Loucy (cell line): ENCODE results near the gene CLK4.

Source experiments
- H2AFZ ChIP-seq: fragments of 200-600 bp; sonication (generic); 2 replicates; pipeline ENCODE4 v1.6.0; 2016; ENCODE audit warnings: antibody characterized with exemption, mild to moderate bottlenecking, low read length, moderate library complexity
- H3F3A ChIP-seq: fragments of 200-600 bp; 2 replicates; pipeline ENCODE4 v1.6.0; 2016; ENCODE audit warnings: antibody characterized with exemption, low read depth, mild to moderate bottlenecking
- H3K27me3 ChIP-seq: fragments of 200-600 bp; sonication (generic); 2 replicates; pipeline ENCODE4 v1.6.1; 2014; ENCODE audit warnings: low read length, mild to moderate bottlenecking; ENCODE audit not compliant: insufficient read depth, poor library complexity, severe bottlenecking
- H3K36me3 ChIP-seq: fragments of 200-600 bp; sonication (generic); 2 replicates; pipeline ENCODE4 v1.6.1; 2016; ENCODE audit warnings: low read length; ENCODE audit not compliant: insufficient read depth
- H3K4me1 ChIP-seq: fragments of 200-600 bp; sonication (generic); 2 replicates; pipeline ENCODE4 v1.5.1; 2014; ENCODE audit warnings: low read length, mild to moderate bottlenecking; ENCODE audit not compliant: insufficient read depth, poor library complexity, severe bottlenecking
- H3K4me2 ChIP-seq: fragments of 200-600 bp; sonication (generic); 2 replicates; pipeline ENCODE4 v1.6.0; 2014; ENCODE audit warnings: antibody characterized with exemption, low read length, low read depth, mild to moderate bottlenecking; ENCODE audit not compliant: poor library complexity, severe bottlenecking
- H3K4me3 ChIP-seq: fragments of 200-600 bp; sonication (generic); 2 replicates; pipeline ENCODE4 v1.5.1; 2014; ENCODE audit warnings: low read length, mild to moderate bottlenecking, mixed read lengths; ENCODE audit not compliant: poor library complexity, severe bottlenecking
- H3K79me2 ChIP-seq: fragments of 200-600 bp; sonication (generic); 2 replicates; pipeline ENCODE4 v1.6.1; 2014; ENCODE audit warnings: low read length; ENCODE audit not compliant: insufficient read depth
- H3K9ac ChIP-seq: fragments of 200-600 bp; sonication (generic); 2 replicates; pipeline ENCODE4 v1.6.0; 2014; ENCODE audit warnings: mild to moderate bottlenecking, low read depth, low read length, moderate library complexity; ENCODE audit not compliant: poor library complexity, severe bottlenecking
- H3K9me2 ChIP-seq: fragments of 200-600 bp; sonication (generic); replicated peaks from 2 replicates; pipeline ENCODE4 v1.6.1; 2016; ENCODE audit warnings: low read depth, low read length, mixed read lengths
- H3K9me3 ChIP-seq: fragments of 200-600 bp; sonication (generic); 2 replicates; pipeline ENCODE4 v1.6.1; 2014; ENCODE audit warnings: mild to moderate bottlenecking, antibody characterized with exemption, low read length, low read depth; ENCODE audit not compliant: insufficient read depth
- H4K20me1 ChIP-seq: fragments of 200-600 bp; sonication (generic); 2 replicates; pipeline ENCODE4 v1.6.0; 2014; ENCODE audit warnings: antibody characterized with exemption, low read length, mild to moderate bottlenecking; ENCODE audit not compliant: insufficient read depth, poor library complexity, severe bottlenecking
- EZH2phosphoT487 ChIP-seq: fragments of 200-600 bp; IDR thresholded peaks from 2 replicates; pipeline ENCODE4 v1.6.1; 2018; ENCODE audit warnings: antibody characterized with exemption, mild to moderate bottlenecking, moderate library complexity, borderline replicate concordance
- TF ChIP-seq, protein P1 (sequence below): fragments of 200-600 bp; sonication (generic); conservative IDR thresholded peaks from 2 replicates; pipeline ENCODE4 v1.5.1; 2014; ENCODE audit warnings: mild to moderate bottlenecking, antibody characterized with exemption, low read length

Gene CLK4

DNA sequence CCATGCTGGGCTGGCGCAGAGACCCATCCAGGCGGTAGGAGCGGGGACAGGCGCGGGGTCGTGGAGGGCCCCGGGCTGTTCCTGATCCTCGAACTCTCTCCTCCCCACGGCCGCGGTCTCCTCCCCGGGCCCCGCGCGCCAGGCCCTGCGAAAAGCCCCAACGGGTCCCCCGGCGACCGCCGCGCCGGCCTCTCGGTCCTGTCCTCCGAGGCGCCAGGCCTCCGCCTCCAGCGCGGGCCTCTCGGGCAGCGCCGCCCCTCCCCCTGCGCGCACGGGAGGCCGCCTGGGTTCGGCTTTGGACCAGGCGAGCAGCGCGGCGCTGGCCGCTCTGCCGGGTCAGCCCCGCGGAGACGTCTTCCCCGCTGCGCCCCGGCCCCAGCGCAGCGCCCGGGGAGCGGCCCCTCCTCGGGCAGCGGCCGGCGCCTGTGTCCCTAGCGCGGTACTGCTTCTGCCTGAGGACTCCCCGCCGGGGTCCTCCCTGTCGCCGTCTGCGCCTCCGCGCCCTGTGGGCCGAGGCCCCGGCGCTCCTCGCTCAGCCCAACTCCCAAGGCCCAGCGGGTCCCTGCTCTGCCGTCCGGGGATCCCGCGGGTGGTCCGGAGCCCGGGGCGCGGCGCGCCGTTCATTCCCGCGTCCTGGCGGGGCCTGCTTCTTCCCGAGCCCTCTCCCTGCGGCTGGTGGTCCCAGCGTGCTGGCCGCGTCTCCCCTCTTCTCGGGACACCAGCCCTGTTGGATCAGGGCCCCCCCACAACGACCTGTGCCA is 50.1 kb downstream of the CLK4 start:
- Histone ChIP-seq H3K9me3 (no peaks in the 10 kb centered on the region), H3K79me2 (no peaks in the 10 kb centered on the region), H3K36me3 (no peaks in the 10 kb centered on the region), H4K20me1 (no peaks in the 10 kb centered on the region), H3K9ac (no peak overlapping the region), H3K9me2 (no peaks in the 10 kb centered on the region), H3K4me3 (no peak overlapping the region), H3K27me3 (no peaks in the 10 kb centered on the region), H3F3A (no peaks in the 10 kb centered on the region), H3K4me2 (no peak overlapping the region), H2AFZ (no peak overlapping the region), H3K4me1 (no peaks in the 10 kb centered on the region)
- no peak for TF ChIP-seq EZH2phosphoT487
- TF ChIP-seq, protein P1, sequence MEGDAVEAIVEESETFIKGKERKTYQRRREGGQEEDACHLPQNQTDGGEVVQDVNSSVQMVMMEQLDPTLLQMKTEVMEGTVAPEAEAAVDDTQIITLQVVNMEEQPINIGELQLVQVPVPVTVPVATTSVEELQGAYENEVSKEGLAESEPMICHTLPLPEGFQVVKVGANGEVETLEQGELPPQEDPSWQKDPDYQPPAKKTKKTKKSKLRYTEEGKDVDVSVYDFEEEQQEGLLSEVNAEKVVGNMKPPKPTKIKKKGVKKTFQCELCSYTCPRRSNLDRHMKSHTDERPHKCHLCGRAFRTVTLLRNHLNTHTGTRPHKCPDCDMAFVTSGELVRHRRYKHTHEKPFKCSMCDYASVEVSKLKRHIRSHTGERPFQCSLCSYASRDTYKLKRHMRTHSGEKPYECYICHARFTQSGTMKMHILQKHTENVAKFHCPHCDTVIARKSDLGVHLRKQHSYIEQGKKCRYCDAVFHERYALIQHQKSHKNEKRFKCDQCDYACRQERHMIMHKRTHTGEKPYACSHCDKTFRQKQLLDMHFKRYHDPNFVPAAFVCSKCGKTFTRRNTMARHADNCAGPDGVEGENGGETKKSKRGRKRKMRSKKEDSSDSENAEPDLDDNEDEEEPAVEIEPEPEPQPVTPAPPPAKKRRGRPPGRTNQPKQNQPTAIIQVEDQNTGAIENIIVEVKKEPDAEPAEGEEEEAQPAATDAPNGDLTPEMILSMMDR: no peak

DNA sequence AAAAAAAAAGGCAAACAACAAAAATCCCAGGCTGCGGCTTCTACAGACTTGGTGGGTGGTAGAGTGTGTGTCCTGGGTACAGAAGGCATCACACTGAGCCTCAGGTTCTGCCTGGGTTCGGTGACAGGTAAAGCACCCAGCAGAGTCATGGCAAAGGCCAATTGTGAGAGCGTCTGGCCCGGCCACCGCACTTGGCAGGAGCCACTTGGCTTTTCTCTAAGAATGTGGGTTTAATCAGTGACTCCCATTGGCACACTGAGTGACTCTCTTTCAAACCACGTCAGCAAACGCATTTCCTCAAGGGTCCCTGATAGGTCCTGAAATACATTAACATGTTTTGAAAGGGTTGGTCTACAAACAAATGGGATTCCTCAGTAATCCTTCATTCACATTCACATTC is 53.6 kb downstream of the CLK4 start:
- no peaks in the 10 kb centered on the region for H3K4me1 ChIP-seq
- no peak overlapping the region for H3K4me3 ChIP-seq
- H3K9me2 ChIP-seq: no peaks in the 10 kb centered on the region
- H3K9ac ChIP-seq: no peak overlapping the region
- H3F3A ChIP-seq: no peaks in the 10 kb centered on the region
- no peaks in the 10 kb centered on the region for H3K36me3 ChIP-seq
- no peaks in the 10 kb centered on the region for H3K27me3 ChIP-seq
- no peak overlapping the region for H3K4me2 ChIP-seq
- no peak overlapping the region for H2AFZ ChIP-seq
- H3K9me3 ChIP-seq: no peaks in the 10 kb centered on the region
- TF ChIP-seq, protein P1: no peak
- TF ChIP-seq EZH2phosphoT487: no peak
- no peaks in the 10 kb centered on the region for H3K79me2 ChIP-seq
- no peaks in the 10 kb centered on the region for H4K20me1 ChIP-seq

DNA sequence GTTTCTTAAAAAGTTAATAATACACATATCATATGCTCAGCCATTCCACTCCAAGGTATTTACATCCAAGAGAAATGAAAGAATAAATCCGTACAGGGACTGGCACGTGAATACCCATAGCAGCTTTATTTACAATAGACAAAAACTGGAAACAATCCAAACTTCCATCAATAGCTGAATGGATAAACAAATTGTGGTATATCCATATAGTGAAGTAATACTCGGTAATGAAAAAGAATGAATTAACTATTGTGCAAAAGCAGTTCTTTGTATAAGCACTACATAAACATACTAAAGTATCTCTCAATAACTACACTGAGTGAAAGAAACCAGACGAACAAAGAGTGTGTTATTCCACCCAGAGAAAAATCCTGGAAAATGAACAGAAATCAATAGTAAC is 54.2 kb downstream of the CLK4 start:
- Histone ChIP-seq H3K9me2 (no peaks in the 10 kb centered on the region), H2AFZ (no peak overlapping the region), H3K79me2 (no peaks in the 10 kb centered on the region), H3K4me2 (no peak overlapping the region), H3F3A (no peaks in the 10 kb centered on the region), H3K9me3 (no peaks in the 10 kb centered on the region), H3K4me3 (no peak overlapping the region), H3K9ac (no peak overlapping the region), H3K4me1 (no peaks in the 10 kb centered on the region), H3K27me3 (no peaks in the 10 kb centered on the region), H3K36me3 (no peaks in the 10 kb centered on the region), H4K20me1 (no peaks in the 10 kb centered on the region)
- TF ChIP-seq, protein P1: no peak
- no peak for TF ChIP-seq EZH2phosphoT487
